Activated T-helper 1 cell treated with anti-CD3 and anti-CD28 coated beads, Interleukin-12 subunit alpha, Interleukin-12 subunit beta, Interleukin-2, Interleukin-4 antibody, amounts not matched to agents 30 ng/mL and 10 ng/mL and 1 ng/mL, durations not matched to agents 14 hours and 24 hours and 36 hours (primary cell): ENCODE data around the gene CSMD2. TPM values are rescaled to one million over a fixed set of nuclear protein-coding genes. Genes with fewer than 3 reads are reported as not detected.

Experiments used
- DNase-seq: peaks from one replicate; pipeline ENCODE4 v3.0.0; 2021; ENCODE audit warnings: low spot score
- H3K27ac Mint-ChIP-seq: one replicate; pipeline ENCODE4 v1.8.0; 2021; ENCODE audit warnings: mild to moderate bottlenecking, mixed read lengths
- H3K27me3 Mint-ChIP-seq: one replicate; pipeline ENCODE4 v1.8.0; 2022; ENCODE audit warnings: mild to moderate bottlenecking, moderate library complexity, mixed read lengths; ENCODE audit not compliant: insufficient read depth
- H3K36me3 Mint-ChIP-seq: one replicate; pipeline ENCODE4 v1.8.0; 2021; ENCODE audit warnings: low read depth, mixed read lengths
- H3K4me1 Mint-ChIP-seq: one replicate; pipeline ENCODE4 v1.8.0; 2021; ENCODE audit warnings: low read depth, mixed read lengths
- H3K4me3 Mint-ChIP-seq: one replicate; pipeline ENCODE4 v1.8.0; 2021; ENCODE audit warnings: mild to moderate bottlenecking, moderate library complexity, mixed read lengths
- H3K9me3 Mint-ChIP-seq: one replicate; pipeline ENCODE4 v1.8.0; 2021; ENCODE audit warnings: mixed read lengths
- intact Hi-C: fragments of 100-400 bp; cut with micrococcal nuclease; formaldehyde crosslinking; loops from one replicate; pipeline ENCODE4 v1.15.1; 2024
- total RNA-seq: library from RNA; stranded (reverse); gene quantifications from 2 replicates; pipeline ENCODE4 v1.2.3, GENCODE V29; 2022

CSMD2 gene
- total RNA-seq, 1 donor from 2014 or later: not detected

GRCh38 chr1:33846861-33847260 is 318.2 kb downstream of the CSMD2 start:
- no peaks in the 10 kb centered on the region for H3K36me3 Mint-ChIP-seq
- peaks cover 4% of the 10 kb centered on the region for H3K27me3 Mint-ChIP-seq
- H3K4me3 Mint-ChIP-seq: no peak overlapping the region
- H3K4me1 Mint-ChIP-seq: no peaks in the 10 kb centered on the region
- no peaks in the 10 kb centered on the region for H3K9me3 Mint-ChIP-seq
- no peak for DNase-seq
- no peak overlapping the region for H3K27ac Mint-ChIP-seq
- intact Hi-C loops: no loop called here

GRCh38 chr1:33844166-33844565 is 320.9 kb downstream of the CSMD2 start:
- H3K27ac Mint-ChIP-seq: no peak overlapping the region
- intact Hi-C loops: no loop called here
- H3K4me3 Mint-ChIP-seq: no peak overlapping the region
- H3K36me3 Mint-ChIP-seq: no peaks in the 10 kb centered on the region
- H3K4me1 Mint-ChIP-seq: no peaks in the 10 kb centered on the region
- no peaks in the 10 kb centered on the region for H3K9me3 Mint-ChIP-seq
- DNase-seq: no peak
- peaks cover 7% of the 10 kb centered on the region for H3K27me3 Mint-ChIP-seq

GRCh38 chr1:33842348-33842747 is 322.7 kb downstream of the CSMD2 start:
- intact Hi-C loops: no loop called here
- H3K4me1 Mint-ChIP-seq: no peaks in the 10 kb centered on the region
- no peaks in the 10 kb centered on the region for H3K36me3 Mint-ChIP-seq
- no peaks in the 10 kb centered on the region for H3K9me3 Mint-ChIP-seq
- no peak for DNase-seq
- H3K4me3 Mint-ChIP-seq: no peak overlapping the region
- H3K27ac Mint-ChIP-seq: no peak overlapping the region
- peaks cover 4% of the 10 kb centered on the region for H3K27me3 Mint-ChIP-seq

GRCh38 chr1:33841494-33841893 is 323.5 kb downstream of the CSMD2 start:
- Mint-ChIP-seq H3K4me3 (no peak overlapping the region), H3K27me3 (peaks cover 4% of the 10 kb centered on the region), H3K9me3 (no peaks in the 10 kb centered on the region), H3K27ac (no peak overlapping the region), H3K4me1 (no peaks in the 10 kb centered on the region), H3K36me3 (no peaks in the 10 kb centered on the region)
- DNase-seq: no peak
- intact Hi-C loops: no loop called here

- no peaks in the 10 kb centered on the region for H3K36me3 Mint-ChIP-seq
Measured at GRCh38 chr1:33837635-33838034, 327.4 kb downstream of the CSMD2 start.

GRCh38 chr1:33836911-33837310 is 328.1 kb downstream of the CSMD2 start:
- intact Hi-C loops: no loop called here

More at GRCh38 chr1:33837635-33838034, 327.4 kb downstream of the CSMD2 start:
- H3K4me3 Mint-ChIP-seq: no peak overlapping the region
- intact Hi-C loops: no loop called here
- H3K27ac Mint-ChIP-seq: no peak overlapping the region
- H3K9me3 Mint-ChIP-seq: no peaks in the 10 kb centered on the region
- DNase-seq: no peak
- no peaks in the 10 kb centered on the region for H3K4me1 Mint-ChIP-seq
- peaks cover 4% of the 10 kb centered on the region for H3K27me3 Mint-ChIP-seq

GRCh38 chr1:33828654-33829053 is 336.4 kb downstream of the CSMD2 start:
- H3K4me1 Mint-ChIP-seq: no peaks in the 10 kb centered on the region
- no peaks in the 10 kb centered on the region for H3K36me3 Mint-ChIP-seq
- intact Hi-C loops: no loop called here
- no peaks in the 10 kb centered on the region for H3K27me3 Mint-ChIP-seq
- no peak for DNase-seq
- no peak overlapping the region for H3K4me3 Mint-ChIP-seq
- no peak overlapping the region for H3K27ac Mint-ChIP-seq
- no peaks in the 10 kb centered on the region for H3K9me3 Mint-ChIP-seq

More at GRCh38 chr1:33836911-33837310, 328.1 kb downstream of the CSMD2 start:
- H3K36me3 Mint-ChIP-seq: no peaks in the 10 kb centered on the region
- H3K27ac Mint-ChIP-seq: no peak overlapping the region
- no peaks in the 10 kb centered on the region for H3K9me3 Mint-ChIP-seq
- no peaks in the 10 kb centered on the region for H3K4me1 Mint-ChIP-seq
- H3K27me3 Mint-ChIP-seq: peaks cover 4% of the 10 kb centered on the region
- no peak overlapping the region for H3K4me3 Mint-ChIP-seq
- DNase-seq: no peak

- Mint-ChIP-seq H3K4me3 (no peak overlapping the region), H3K9me3 (no peaks in the 10 kb centered on the region), H3K27me3 (no peaks in the 10 kb centered on the region), H3K27ac (no peak overlapping the region), H3K4me1 (no peaks in the 10 kb centered on the region), H3K36me3 (no peaks in the 10 kb centered on the region)
- intact Hi-C loops: no loop called here
- no peak for DNase-seq
Measured at GRCh38 chr1:33828059-33828458, 337.0 kb downstream of the CSMD2 start.

GRCh38 chr1:33826711-33827110 is 338.3 kb downstream of the CSMD2 start:
- H3K27me3 Mint-ChIP-seq: no peaks in the 10 kb centered on the region
- no peaks in the 10 kb centered on the region for H3K9me3 Mint-ChIP-seq

GRCh38 chr1:33826311-33826710 is 338.7 kb downstream of the CSMD2 start:
- intact Hi-C loops: no loop called here

More at GRCh38 chr1:33826711-33827110, 338.3 kb downstream of the CSMD2 start:
- H3K4me3 Mint-ChIP-seq: no peak overlapping the region
- intact Hi-C loops: no loop called here
- no peaks in the 10 kb centered on the region for H3K4me1 Mint-ChIP-seq
- DNase-seq: no peak
- no peaks in the 10 kb centered on the region for H3K36me3 Mint-ChIP-seq
- H3K27ac Mint-ChIP-seq: no peak overlapping the region

GRCh38 chr1:33825506-33825905 is 339.5 kb downstream of the CSMD2 start:
- Mint-ChIP-seq H3K4me1 (no peaks in the 10 kb centered on the region), H3K27me3 (no peaks in the 10 kb centered on the region), H3K36me3 (no peaks in the 10 kb centered on the region), H3K4me3 (no peak overlapping the region), H3K27ac (no peak overlapping the region), H3K9me3 (no peaks in the 10 kb centered on the region)
- intact Hi-C loops: no loop called here
- DNase-seq: no peak

More at GRCh38 chr1:33826311-33826710, 338.7 kb downstream of the CSMD2 start:
- H3K9me3 Mint-ChIP-seq: no peaks in the 10 kb centered on the region
- H3K36me3 Mint-ChIP-seq: no peaks in the 10 kb centered on the region
- H3K27me3 Mint-ChIP-seq: no peaks in the 10 kb centered on the region
- H3K27ac Mint-ChIP-seq: no peak overlapping the region
- no peak for DNase-seq
- no peaks in the 10 kb centered on the region for H3K4me1 Mint-ChIP-seq
- H3K4me3 Mint-ChIP-seq: no peak overlapping the region

GRCh38 chr1:33824971-33825370 is 340.1 kb downstream of the CSMD2 start:
- no peaks in the 10 kb centered on the region for H3K4me1 Mint-ChIP-seq
- no peak for DNase-seq
- no peak overlapping the region for H3K4me3 Mint-ChIP-seq
- intact Hi-C loops: no loop called here
- H3K36me3 Mint-ChIP-seq: no peaks in the 10 kb centered on the region
- H3K27me3 Mint-ChIP-seq: no peaks in the 10 kb centered on the region
- no peak overlapping the region for H3K27ac Mint-ChIP-seq
- no peaks in the 10 kb centered on the region for H3K9me3 Mint-ChIP-seq

- H3K4me3 Mint-ChIP-seq: no peak overlapping the region
- no peaks in the 10 kb centered on the region for H3K27me3 Mint-ChIP-seq
- no peak overlapping the region for H3K27ac Mint-ChIP-seq
- no peak for DNase-seq
- H3K9me3 Mint-ChIP-seq: no peaks in the 10 kb centered on the region
- intact Hi-C loops: no loop called here
- H3K36me3 Mint-ChIP-seq: no peaks in the 10 kb centered on the region
- H3K4me1 Mint-ChIP-seq: no peaks in the 10 kb centered on the region
Measured at GRCh38 chr1:33824321-33824720, 340.7 kb downstream of the CSMD2 start.

GRCh38 chr1:33823830-33824229 is 341.2 kb downstream of the CSMD2 start:
- Mint-ChIP-seq H3K9me3 (no peaks in the 10 kb centered on the region), H3K36me3 (no peaks in the 10 kb centered on the region), H3K4me3 (no peak overlapping the region), H3K27me3 (no peaks in the 10 kb centered on the region), H3K4me1 (no peaks in the 10 kb centered on the region), H3K27ac (no peak overlapping the region)
- DNase-seq: no peak
- intact Hi-C loops: no loop called here
